A549 (cell line): ENCODE data around the gene RNASE12. TPM values are rescaled to one million over a fixed set of nuclear protein-coding genes. Genes with fewer than 3 reads are reported as not detected.
A peak's percentile ranks its signal among the peaks of the same experiment; 100 is the strongest.

Experiments
- ATAC-seq, 2 experiments: fragments of 200-7000 bp in 1 of 2; fragments of >200 bp in 1 of 2; cut with Nextera tagmentation in 1 of 2; cut with Tn5 transposase in 1 of 2; 3 replicates each; pipeline versions ENCODE4 v1.8.0 to v1.9.1; 2018 to 2020; ENCODE audit warnings: mild to moderate bottlenecking in 1 of 2, moderate library complexity in 1 of 2
- CTCF ChIA-PET: fragments of 300-600 bp; sonication (Branson Sonifier 250); formaldehyde crosslinking; extraction: SDS; loops from one replicate; lab custom pipeline; 2021; ENCODE audit warnings: antibody characterized with exemption, inconsistent platforms; lab: Yijun Ruan, JAX
- POLR2A ChIA-PET: fragments of 350-600 bp; formaldehyde crosslinking; extraction: SDS; loops from one replicate; lab custom pipeline; 2021; ENCODE audit warnings: antibody characterized with exemption, inconsistent platforms; lab: Yijun Ruan, JAX
- DNase-seq, 2 experiments: peaks; one replicate each; pipeline versions ENCODE4 v3.0.0 to v3.0.0-alpha.2; 2011 to 2016; ENCODE audit warnings: low read depth in 1 of 2, low spot score in 1 of 2
- FAIRE-seq: peaks from 2 replicates; lab custom pipeline; 2011; peaks lifted over from hg19 to GRCh38; lab: Jason Lieb, UNC
- H3K27ac ChIP-seq, 2 experiments: fragments of >200 bp; sonication (Bioruptor Twin); formaldehyde crosslinking; 3 replicates each; pipeline ENCODE4 v1.5.1; 2016 to 2017
- H3K4me1 ChIP-seq: fragments of >200 bp; sonication (Bioruptor Twin); formaldehyde crosslinking; 3 replicates; pipeline ENCODE4 v1.6.1; 2016
- H3K4me2 ChIP-seq: fragments of >200 bp; sonication (Bioruptor Twin); formaldehyde crosslinking; 3 replicates; pipeline ENCODE4 v1.6.1; 2016
- H3K4me3 ChIP-seq: fragments of >200 bp; sonication (Bioruptor Twin); formaldehyde crosslinking; 3 replicates; pipeline ENCODE4 v1.5.1; 2016
- H3K9me3 ChIP-seq: fragments of >200 bp; sonication (Bioruptor Twin); formaldehyde crosslinking; 3 replicates; pipeline ENCODE4 v1.6.1; 2016
- CEBPB ChIP-seq, 2 experiments: fragments of >200 bp in 1 of 2; sonication (Bioruptor Twin) in 1 of 2; formaldehyde crosslinking in 1 of 2; IDR thresholded peaks; 2 replicates each; pipeline ENCODE4 v1.6.1; 2012 to 2016
- FOSB ChIP-seq: fragments of 250-450 bp; sonication (Bioruptor Pico); IDR thresholded peaks from 2 replicates; pipeline ENCODE4 v1.5.0; 2020; ENCODE audit warnings: mild to moderate bottlenecking, moderate library complexity
- GATA3 ChIP-seq: IDR thresholded peaks from 2 replicates; pipeline ENCODE4 v1.6.1; 2012; ENCODE audit warnings: borderline replicate concordance
- HDAC2 ChIP-seq: fragments of 200-600 bp; sonication (generic); IDR thresholded peaks from 2 replicates; pipeline ENCODE4 v1.6.1; 2016
- HOXB5 ChIP-seq: fragments of 250-450 bp; sonication (Bioruptor Pico); IDR thresholded peaks from 2 replicates; pipeline ENCODE4 v1.5.0; 2020; ENCODE audit warnings: mild to moderate bottlenecking, moderate library complexity
- JUNB ChIP-seq: fragments of >200 bp; sonication (Bioruptor Twin); formaldehyde crosslinking; IDR thresholded peaks from 2 replicates; pipeline ENCODE4 v1.6.1; 2016
- MAZ ChIP-seq: fragments of 150-350 bp; IDR thresholded peaks from 2 replicates; pipeline ENCODE4 v1.6.1; 2014; ENCODE audit warnings: antibody characterized with exemption, low read depth, low read length, borderline replicate concordance
- NFE2L2 ChIP-seq: fragments of 150-350 bp; conservative IDR thresholded peaks from 2 replicates; pipeline ENCODE4 v1.6.1; 2014; ENCODE audit warnings: low read length
- NR3C1 ChIP-seq: fragments of >200 bp; sonication (Bioruptor Twin); formaldehyde crosslinking; IDR thresholded peaks from 3 replicates; pipeline ENCODE4 v1.6.1; 2017
- POLR2AphosphoS2 ChIP-seq: conservative IDR thresholded peaks from 2 replicates; pipeline ENCODE4 v1.6.1; 2012; ENCODE audit warnings: low read length, improper control_type of control experiment, inconsistent platforms
- RNF2 ChIP-seq: fragments of 200-600 bp; sonication (generic); IDR thresholded peaks from 2 replicates; pipeline ENCODE4 v1.6.1; 2016; ENCODE audit warnings: low read depth, mild to moderate bottlenecking, antibody characterized with exemption, moderate library complexity, borderline replicate concordance
- SREBF2 ChIP-seq: fragments of 450-650 bp; IDR thresholded peaks from 2 replicates; pipeline ENCODE4 v1.6.1; 2014; ENCODE audit warnings: mild to moderate bottlenecking, moderate library complexity
- ZC3H11A ChIP-seq: fragments of 450-650 bp; IDR thresholded peaks from 2 replicates; pipeline ENCODE4 v1.6.1; 2014; ENCODE audit warnings: antibody characterized with exemption, mild to moderate bottlenecking
- WGBS: methylation state at CpG from one replicate; pipeline ENCODE4 v1.1.6; 2017; ENCODE audit errors: missing lambda C conversion rate; 5-methylcytosine and 5-hydroxymethylcytosine counted together
- polyA plus RNA-seq, 4 experiments: library from polyadenylated mRNA; depleted of rRNA in 3 of 4; stranded (reverse); fragments of >200 nt; fragmentation: RNase III in 1 of 4; extraction: RNeasy Plus Mini Kit Qiagen cat#74134 plus additional on column Dnase treatment in 1 of 4; gene quantifications; 2 replicates in 3 of 4; 3 replicates in 1 of 4; pipeline ENCODE4 v1.2.3, GENCODE V29; 2011 to 2017
- TF ChIP-seq, protein P1 (sequence below): IDR thresholded peaks from 2 replicates; pipeline ENCODE4 v1.6.1; 2012
- TF ChIP-seq, protein P2 (sequence below): fragments of >200 bp; sonication (Bioruptor Twin); formaldehyde crosslinking; IDR thresholded peaks from 2 replicates; pipeline ENCODE4 v1.6.1; 2016
- TF ChIP-seq, protein P3 (sequence below): fragments of >200 bp; sonication (Bioruptor Twin); formaldehyde crosslinking; IDR thresholded peaks from 3 replicates; pipeline ENCODE4 v1.5.1; 2016
- TF ChIP-seq, protein P4 (sequence below): IDR thresholded peaks from 2 replicates; pipeline ENCODE4 v1.6.1; 2012; ENCODE audit warnings: low read depth, borderline replicate concordance
- TF ChIP-seq, protein P5 (sequence below): fragments of 250-450 bp; sonication (Bioruptor Pico); IDR thresholded peaks from 2 replicates; pipeline ENCODE4 v1.5.0; 2020; ENCODE audit warnings: low read depth, mild to moderate bottlenecking, moderate library complexity
- TF ChIP-seq, protein P6 (sequence below): fragments of 250-450 bp; sonication (Bioruptor Pico); IDR thresholded peaks from 2 replicates; pipeline ENCODE4 v1.5.0; 2021; ENCODE audit warnings: mild to moderate bottlenecking, moderate library complexity, borderline replicate concordance
- TF ChIP-seq, protein P7 (sequence below): fragments of 200-600 bp; sonication (generic); IDR thresholded peaks from 2 replicates; pipeline ENCODE4 v1.6.1; 2016; ENCODE audit warnings: antibody characterized with exemption, mild to moderate bottlenecking, moderate library complexity

RNASE12 gene
- polyA plus RNA-seq, 2 of the 4 experiments (the other 2 are of a cell fraction): not detected

DNA sequence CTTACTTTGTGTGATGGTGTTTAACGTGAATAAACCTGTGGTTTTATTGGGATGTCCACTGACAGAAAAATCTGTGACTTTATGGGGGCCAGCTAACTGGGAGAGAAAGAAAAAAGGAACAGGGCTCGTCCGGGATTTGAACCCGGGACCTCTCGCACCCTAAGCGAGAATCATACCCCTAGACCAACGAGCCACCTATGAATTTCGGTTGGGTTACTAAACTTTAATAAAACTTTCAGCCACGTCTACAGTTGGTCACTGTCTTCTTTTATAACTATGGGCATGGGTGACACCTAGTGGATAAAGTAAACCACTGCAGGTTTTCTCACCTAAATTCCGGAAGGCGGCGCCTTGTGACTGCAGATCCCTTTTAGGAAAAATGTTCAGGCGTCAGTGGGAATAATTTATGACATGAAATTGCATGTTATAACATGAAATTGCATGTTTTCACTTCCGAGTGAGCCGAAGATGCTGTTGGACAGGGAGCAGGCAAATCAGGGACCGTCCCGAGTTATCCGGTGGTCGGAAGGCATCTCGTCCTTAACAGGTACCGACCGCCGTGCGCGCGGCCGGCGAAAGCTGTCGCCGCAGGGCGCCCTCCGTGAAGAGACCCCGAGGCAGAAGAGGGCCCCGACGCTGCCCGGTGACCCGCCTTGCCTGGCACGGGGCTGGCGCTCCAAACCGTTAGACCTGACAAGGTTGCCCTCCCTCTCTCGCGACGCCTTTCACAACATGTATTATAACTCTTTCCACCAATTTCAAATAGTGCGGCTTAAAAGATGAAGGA is 18.2 kb upstream of the RNASE12 start (continued):
- TF ChIP-seq POLR2AphosphoS2 (no peak), RNF2 (no peak), JUNB (no peak), ZC3H11A (no peak), CEBPB (IDR thresholded peaks at IDR 0.05) (peak in 1 of 2 experiments; percentile 17; a peak in 1 of 4 replicates), GATA3 (no peak), MAZ (no peak), SREBF2 (peak; percentile 82), FOSB (CRISPR knock-in tag) (no peak)
- TF ChIP-seq, protein P1, sequence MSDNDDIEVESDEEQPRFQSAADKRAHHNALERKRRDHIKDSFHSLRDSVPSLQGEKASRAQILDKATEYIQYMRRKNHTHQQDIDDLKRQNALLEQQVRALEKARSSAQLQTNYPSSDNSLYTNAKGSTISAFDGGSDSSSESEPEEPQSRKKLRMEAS: no peak
- TF ChIP-seq, protein P2, sequence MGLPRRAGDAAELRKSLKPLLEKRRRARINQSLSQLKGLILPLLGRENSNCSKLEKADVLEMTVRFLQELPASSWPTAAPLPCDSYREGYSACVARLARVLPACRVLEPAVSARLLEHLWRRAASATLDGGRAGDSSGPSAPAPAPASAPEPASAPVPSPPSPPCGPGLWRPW: no peak

DNA sequence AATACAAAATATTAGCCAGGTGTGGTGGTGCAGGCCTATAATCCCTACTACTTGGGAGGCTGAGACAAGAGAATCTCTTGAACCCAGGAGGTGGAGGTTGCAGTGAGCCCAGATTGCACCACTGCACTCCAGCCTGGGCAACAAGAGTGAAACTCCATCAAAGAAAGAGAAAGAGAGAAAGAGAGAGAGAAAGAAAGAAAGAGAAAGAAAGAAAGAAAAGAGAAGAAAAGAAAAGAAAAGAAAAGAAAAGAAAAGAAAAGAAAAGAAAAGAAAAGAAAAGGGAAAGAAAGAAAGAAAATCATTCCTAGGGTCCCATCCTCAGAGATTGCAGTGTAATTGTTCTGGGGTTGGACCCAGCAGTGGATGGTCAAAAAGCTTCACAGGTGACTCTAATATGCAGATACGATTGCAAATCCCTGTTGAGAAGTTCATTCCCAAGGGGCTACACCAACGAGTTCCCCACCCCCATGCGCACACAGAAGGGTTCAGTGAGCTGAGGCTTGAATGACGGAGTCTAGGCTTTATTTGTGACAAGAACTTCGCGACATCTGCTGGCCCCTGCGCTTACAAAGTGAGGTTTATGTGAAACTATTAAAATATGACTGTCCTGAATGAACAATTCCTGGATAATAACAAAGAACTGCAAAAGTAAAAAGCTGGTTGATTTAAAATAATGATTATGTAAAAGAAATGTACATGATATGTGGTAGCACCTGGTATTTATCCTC is 17.4 kb upstream of the RNASE12 start:
- ChIA-PET POLR2A (no interaction called here), CTCF (interaction anchor here (0.6 to 7.1 kb wide), 32 partner anchors 8 to 495 kb away, joined by 3 to 67 read pairs (median 4); partner anchors contain the start of genes CCNB1IP1, RNASE11, RNASE4 and TEP1)
- WGBS: 63% methylated on average over 7 of the region's 7 CpGs

More for the DNA sequence above, 17.4 kb upstream of the RNASE12 start:
- Histone ChIP-seq H3K9me3 (no peaks in the 10 kb centered on the region), H3K27ac (no peak overlapping the region), H3K4me2 (peak overlapping the region; percentile 30; the same call in 1 of the 3 replicates), H3K4me1 (peaks cover 22% of the 10 kb centered on the region), H3K4me3 (no peak overlapping the region)
- FAIRE-seq (no peak), DNase-seq (no peak), ATAC-seq (no peak)
- TF ChIP-seq, protein P3, sequence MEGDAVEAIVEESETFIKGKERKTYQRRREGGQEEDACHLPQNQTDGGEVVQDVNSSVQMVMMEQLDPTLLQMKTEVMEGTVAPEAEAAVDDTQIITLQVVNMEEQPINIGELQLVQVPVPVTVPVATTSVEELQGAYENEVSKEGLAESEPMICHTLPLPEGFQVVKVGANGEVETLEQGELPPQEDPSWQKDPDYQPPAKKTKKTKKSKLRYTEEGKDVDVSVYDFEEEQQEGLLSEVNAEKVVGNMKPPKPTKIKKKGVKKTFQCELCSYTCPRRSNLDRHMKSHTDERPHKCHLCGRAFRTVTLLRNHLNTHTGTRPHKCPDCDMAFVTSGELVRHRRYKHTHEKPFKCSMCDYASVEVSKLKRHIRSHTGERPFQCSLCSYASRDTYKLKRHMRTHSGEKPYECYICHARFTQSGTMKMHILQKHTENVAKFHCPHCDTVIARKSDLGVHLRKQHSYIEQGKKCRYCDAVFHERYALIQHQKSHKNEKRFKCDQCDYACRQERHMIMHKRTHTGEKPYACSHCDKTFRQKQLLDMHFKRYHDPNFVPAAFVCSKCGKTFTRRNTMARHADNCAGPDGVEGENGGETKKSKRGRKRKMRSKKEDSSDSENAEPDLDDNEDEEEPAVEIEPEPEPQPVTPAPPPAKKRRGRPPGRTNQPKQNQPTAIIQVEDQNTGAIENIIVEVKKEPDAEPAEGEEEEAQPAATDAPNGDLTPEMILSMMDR: no peak
- TF ChIP-seq NFE2L2 (no peak), NR3C1 (no peak), POLR2AphosphoS2 (no peak), CEBPB (IDR thresholded peaks at IDR 0.05) (no peak), HOXB5 (no peak), HDAC2 (no peak), SREBF2 (no peak)
- TF ChIP-seq, protein P4, sequence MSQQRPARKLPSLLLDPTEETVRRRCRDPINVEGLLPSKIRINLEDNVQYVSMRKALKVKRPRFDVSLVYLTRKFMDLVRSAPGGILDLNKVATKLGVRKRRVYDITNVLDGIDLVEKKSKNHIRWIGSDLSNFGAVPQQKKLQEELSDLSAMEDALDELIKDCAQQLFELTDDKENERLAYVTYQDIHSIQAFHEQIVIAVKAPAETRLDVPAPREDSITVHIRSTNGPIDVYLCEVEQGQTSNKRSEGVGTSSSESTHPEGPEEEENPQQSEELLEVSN: no peak
- TF ChIP-seq, protein P5, sequence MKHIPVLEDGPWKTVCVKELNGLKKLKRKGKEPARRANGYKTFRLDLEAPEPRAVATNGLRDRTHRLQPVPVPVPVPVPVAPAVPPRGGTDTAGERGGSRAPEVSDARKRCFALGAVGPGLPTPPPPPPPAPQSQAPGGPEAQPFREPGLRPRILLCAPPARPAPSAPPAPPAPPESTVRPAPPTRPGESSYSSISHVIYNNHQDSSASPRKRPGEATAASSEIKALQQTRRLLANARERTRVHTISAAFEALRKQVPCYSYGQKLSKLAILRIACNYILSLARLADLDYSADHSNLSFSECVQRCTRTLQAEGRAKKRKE (CRISPR knock-in tag): no peak
- TF ChIP-seq, protein P6, sequence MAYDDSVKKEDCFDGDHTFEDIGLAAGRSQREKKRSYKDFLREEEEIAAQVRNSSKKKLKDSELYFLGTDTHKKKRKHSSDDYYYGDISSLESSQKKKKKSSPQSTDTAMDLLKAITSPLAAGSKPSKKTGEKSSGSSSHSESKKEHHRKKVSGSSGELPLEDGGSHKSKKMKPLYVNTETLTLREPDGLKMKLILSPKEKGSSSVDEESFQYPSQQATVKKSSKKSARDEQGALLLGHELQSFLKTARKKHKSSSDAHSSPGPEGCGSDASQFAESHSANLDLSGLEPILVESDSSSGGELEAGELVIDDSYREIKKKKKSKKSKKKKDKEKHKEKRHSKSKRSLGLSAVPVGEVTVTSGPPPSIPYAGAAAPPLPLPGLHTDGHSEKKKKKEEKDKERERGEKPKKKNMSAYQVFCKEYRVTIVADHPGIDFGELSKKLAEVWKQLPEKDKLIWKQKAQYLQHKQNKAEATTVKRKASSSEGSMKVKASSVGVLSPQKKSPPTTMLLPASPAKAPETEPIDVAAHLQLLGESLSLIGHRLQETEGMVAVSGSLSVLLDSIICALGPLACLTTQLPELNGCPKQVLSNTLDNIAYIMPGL: no peak
- TF ChIP-seq, protein P7, sequence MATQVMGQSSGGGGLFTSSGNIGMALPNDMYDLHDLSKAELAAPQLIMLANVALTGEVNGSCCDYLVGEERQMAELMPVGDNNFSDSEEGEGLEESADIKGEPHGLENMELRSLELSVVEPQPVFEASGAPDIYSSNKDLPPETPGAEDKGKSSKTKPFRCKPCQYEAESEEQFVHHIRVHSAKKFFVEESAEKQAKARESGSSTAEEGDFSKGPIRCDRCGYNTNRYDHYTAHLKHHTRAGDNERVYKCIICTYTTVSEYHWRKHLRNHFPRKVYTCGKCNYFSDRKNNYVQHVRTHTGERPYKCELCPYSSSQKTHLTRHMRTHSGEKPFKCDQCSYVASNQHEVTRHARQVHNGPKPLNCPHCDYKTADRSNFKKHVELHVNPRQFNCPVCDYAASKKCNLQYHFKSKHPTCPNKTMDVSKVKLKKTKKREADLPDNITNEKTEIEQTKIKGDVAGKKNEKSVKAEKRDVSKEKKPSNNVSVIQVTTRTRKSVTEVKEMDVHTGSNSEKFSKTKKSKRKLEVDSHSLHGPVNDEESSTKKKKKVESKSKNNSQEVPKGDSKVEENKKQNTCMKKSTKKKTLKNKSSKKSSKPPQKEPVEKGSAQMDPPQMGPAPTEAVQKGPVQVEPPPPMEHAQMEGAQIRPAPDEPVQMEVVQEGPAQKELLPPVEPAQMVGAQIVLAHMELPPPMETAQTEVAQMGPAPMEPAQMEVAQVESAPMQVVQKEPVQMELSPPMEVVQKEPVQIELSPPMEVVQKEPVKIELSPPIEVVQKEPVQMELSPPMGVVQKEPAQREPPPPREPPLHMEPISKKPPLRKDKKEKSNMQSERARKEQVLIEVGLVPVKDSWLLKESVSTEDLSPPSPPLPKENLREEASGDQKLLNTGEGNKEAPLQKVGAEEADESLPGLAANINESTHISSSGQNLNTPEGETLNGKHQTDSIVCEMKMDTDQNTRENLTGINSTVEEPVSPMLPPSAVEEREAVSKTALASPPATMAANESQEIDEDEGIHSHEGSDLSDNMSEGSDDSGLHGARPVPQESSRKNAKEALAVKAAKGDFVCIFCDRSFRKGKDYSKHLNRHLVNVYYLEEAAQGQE: no peak
